Activated gamma-delta T cell (primary cell): ENCODE results near the gene RAP1GAP.

ENCODE experiments used
- DNase-seq: peaks from one replicate; lab custom pipeline; 2025; lab: John Stamatoyannopoulos, UW
- total RNA-seq, 2 donors: gene quantifications; one replicate each; lab custom pipeline; 2026; lab: John Stamatoyannopoulos, UW

Gene RAP1GAP
- 0.31 to 0.48 reads per million in 2 donors for total RNA-seq

DNA sequence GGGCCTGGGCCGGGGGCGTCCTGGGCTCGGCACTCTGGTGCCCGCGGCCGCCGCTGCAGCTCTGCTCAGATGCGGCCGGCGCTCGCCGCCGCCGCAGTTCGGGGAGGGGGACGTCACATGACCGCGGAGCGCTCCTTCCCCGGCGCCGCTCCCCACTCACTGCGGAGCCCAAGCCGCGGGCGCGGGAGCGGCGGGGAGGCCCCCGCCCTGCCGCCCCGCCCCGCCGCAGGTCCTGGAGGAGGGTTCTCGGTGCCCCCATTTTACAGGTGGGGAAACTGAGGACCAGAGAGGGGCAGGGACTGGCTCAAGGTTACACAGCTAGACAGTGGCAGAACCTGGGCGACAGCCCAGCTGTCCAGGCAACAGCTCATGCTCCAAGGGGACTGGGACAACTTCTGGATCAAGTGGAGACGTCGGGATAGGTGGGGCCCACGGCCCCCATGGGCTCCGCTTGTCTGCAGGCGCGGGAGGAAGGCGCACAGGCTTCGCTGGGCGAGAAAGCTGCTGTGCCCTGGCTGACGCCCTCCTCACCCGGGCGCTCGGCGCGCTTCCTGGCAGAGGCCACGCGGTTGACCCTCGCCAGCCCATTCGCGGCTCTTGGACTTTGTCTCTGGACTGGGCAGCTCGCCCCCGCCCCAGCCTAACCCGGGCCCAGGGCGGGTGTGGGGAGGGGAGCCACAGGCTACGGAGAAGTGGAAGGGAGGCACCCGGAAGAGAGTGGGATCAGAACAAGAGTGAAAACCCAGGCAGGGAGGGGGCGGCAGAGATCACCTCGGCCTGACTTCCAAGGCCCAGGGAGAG is at the start of gene RAP1GAP:
Gene RAP1GAP (minus strand): TSS at position 100 of the 801 bp plus-strand sequence. CDS start 49,325 bp downstream, outside the sequence.
- no peak for DNase-seq

DNA sequence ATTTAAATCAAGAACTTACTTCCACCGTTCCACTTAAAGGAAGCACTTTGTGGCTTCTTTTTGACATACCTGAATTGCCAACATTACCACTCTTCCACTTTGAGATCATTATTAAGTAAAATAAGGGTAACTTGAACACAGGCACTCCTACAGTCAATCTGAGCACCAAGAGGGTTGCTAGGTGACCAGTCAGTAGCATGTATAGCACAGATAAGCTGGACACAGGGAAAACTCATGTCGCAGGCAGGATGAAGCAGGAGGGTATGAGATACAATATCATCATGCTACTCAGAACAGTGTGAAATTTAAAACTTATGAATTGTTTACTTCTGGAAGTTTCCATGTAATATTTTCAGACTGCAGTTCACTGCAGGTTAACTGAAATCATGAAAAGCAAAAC is 47.0 kb upstream of the RAP1GAP start:
- no peak for DNase-seq

DNA sequence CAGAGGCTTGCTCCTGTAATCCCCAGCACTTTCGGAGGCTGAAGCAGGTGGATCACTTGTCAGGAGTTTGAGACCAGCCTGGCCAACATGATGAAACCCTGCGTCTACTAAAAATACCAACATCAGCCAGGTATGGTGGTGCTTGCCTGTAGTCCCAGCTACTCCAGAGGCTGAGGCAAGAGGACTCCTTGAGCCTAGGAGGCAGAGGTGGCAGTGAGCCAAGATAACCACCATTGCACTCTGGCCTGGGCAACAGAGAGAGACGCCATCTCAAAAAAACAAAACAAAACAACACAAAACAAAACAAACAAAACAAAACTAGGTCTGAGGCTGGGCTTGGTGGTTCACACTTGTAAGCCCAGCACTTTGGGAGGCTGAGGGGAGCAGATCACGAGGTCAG is 38.7 kb upstream of the RAP1GAP start:
- DNase-seq = no peak

DNA sequence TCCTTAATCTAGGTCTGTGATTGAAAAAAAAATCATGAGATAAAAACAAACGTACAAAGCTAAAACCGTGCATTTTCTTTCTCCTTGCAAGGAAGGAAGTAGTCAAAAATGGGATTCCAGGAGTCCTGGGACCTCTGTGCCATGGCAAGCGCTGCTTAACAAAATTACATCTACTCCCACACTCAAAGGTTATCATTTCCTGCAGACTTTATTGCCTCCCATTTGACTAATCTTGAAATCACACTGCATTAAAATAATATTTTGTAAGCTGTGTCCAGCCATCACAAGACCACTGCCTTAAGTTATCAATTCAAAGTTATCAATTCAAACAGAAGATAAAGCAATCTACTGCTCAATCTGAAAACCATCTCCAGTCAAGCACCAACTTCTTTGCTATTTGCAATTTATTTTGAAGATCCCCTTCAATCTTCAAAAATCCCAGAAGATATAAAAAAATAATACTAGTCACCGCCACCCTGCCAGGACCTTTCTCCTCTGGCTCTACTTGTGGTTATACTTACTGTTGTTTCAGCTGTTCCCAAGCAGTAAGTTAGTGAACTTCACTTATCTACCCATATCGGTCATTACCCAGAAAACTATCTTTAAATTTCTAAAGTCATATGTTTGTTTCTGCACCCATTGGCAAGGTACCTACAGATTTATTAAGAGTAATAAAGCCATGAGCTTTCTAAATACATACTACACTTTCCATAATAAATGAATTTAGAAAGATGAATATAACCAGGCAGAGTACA is 38.1 kb upstream of the RAP1GAP start:
- no peak for DNase-seq

DNA sequence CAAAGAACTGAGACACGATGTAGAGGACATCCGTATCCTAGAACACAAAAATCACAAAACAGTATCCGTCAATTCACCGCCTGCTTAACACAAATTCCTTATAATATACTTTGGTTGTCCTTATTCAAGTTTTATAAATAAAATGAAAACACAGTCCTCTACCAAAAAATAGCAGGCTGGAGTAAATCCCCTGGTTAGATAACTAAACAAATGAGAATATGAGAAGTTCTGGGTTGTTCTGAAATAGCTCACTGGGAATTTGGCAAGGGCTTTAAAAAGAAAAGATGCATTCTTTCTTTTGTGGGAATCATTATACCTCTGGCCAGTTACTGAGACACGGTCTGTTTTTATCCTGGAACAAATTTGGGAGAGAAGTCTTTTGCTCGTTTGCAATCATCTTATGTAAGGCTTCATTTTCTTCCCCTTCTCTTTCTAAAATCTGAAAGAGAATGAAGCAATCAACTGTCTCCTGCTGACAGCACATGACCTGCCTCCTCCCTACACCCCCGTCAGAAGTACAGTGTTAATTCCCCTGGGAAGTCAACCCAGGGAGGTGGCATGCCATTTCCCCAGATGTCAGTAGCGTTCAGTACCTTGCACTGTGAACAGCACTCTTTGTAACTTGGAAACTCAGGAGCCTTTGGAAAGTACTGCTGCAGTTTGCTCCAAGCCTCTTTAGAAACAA is 37.1 kb upstream of the RAP1GAP start:
- no peak for DNase-seq

DNA sequence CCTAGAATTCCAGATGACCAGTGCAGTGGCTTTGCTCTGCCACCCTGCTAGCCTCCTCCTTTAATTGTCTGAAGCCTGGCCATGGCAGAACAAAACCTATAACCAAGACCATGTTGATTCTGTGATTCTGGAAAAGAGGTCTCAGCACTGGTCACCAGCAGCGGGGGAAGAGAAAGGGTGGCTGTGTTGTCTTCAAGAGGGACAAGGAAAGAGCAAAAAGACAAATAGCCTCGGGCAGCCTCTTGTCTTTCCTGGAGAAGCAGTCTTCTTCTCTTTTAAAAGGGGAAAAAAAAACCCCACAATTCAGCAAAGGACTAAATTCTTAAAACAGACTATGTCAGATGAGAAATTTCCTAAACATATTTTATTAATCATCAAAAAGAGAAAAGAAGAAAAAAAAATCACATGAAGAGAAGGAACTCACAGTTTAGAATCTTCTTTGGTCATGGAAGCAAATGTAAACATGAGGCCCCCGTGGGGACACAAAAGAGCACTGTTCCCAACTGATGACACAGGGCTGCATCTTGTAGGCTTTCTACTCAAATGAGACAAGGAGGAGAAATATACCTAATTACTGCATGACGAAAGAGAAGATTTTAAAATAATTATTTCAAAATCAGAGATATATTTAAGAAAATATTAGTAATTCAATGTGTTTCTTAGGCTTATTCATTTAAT is 36.3 kb upstream of the RAP1GAP start:
- DNase-seq = no peak

DNA sequence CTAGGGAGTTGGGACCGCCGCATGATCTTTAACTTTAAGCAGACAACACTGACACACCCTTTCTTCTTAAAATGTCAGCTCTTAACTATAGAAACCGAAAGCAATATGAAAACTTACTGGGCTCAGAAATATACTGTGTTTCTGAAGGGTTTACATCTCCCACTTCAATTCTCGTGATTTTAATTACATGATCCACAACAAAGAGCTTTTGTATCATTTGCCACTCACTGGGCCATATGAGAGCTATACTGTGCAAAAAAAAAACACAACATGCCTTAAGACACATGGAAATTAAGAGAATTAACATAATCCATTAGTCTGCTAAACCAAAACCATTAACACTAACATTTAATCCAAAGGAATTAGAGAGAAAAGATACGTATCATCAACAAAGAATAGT is 35.0 kb upstream of the RAP1GAP start:
- no peak for DNase-seq

DNA sequence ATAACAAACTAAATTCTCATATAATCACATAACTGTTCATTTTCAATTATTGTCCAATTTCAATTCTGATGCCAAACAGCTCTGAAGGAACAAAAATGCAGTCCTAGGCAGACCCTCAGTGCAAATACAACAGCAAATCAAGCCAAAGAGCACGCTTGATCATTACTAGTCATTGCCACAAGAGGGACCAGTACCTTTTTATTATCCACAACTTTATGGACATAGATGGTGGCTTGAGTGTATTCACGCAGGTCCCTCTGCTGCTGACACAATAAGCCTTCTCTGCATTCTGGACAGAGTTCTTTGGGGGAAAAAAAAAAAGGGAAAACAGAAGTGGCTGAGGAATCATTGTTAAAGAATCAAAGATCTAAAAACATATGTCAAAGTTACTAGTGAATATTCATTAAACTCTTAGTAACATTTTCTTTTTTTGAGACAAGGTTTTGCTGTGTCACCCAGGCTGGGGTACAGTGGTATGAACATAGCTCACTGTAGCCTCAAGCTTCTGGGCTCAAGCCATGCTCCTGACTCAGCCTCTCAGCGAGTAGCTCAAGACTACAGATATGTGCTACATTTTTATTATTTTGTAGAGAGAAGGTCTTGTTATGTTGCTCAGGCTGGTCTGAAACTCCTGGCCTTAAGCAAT is 34.3 kb upstream of the RAP1GAP start:
- DNase-seq = no peak

DNA sequence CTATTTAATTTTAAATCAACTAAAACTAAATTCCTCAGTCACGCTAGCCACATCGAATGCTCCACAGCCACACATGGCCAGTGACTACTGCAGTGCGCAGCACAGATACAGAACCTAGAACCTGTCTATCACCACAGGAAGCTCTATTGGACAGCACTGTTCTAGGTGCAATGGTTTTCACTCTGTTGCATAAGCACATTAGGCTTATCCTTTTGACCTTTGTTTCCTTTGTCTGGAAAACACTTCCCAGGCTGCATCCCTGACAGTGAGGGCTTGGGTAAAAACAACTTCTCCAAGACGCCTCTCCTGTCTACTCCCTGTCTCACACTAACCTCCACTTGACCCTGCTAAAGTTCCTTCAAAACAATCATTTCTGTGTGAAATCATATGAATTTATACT is 33.6 kb upstream of the RAP1GAP start:
- DNase-seq = no peak

DNA sequence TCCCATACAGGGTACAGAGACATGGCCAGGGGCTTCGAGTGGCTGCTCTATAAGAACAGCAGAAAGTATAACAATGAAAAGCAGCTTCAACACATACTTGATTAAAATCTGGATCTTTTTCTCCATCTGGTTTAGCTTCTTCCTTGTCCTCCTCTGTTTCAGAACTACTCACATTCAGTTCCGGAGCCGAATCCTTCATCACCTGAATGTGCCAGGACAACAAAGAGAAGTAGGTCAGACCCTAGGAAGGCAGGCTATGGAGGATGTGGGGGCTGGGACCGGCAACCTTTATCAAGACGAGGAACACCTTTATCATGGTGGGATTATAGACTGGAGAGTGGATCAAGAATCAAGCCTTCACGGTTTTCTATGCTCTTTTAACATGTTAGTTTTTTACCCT is 32.2 kb upstream of the RAP1GAP start:
- no peak for DNase-seq

DNA sequence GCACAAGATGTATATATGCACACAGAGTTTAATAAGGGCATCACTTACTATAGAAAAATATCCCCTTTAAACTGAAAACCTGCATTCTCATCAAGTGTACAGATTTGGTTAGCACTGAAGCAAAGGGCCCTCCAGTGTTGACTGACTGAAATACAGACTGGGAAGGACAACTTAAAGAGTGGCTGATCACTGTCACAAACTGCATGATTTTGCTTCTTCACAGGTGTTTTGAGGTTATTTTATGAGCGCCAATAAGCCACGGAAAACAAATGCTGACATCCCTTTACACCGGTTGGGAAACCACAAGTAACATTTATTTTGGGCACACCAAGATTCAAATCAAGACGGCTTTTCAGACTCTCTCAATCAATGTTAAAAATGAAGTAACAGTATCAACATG is 30.9 kb upstream of the RAP1GAP start:
- no peak for DNase-seq

DNA sequence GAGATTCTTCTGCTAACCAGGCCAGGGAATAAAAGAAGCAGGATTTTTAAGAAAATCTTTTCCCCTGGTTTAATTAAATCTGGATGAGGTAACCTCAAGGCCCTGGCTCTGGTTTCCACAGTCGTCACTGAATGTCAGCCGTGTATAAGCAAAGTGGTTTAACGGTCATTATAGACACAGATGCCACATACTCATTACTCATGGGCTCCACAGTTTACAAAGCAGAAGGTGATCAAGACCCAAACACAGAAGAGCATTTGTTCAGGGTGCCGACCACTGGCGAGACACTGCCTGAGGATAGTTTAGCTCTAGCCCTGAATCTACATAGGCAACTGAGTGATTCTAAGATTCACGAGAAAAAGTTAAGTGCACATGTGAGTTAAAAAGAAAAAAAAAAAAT is 27.8 kb upstream of the RAP1GAP start:
- DNase-seq = no peak

DNA sequence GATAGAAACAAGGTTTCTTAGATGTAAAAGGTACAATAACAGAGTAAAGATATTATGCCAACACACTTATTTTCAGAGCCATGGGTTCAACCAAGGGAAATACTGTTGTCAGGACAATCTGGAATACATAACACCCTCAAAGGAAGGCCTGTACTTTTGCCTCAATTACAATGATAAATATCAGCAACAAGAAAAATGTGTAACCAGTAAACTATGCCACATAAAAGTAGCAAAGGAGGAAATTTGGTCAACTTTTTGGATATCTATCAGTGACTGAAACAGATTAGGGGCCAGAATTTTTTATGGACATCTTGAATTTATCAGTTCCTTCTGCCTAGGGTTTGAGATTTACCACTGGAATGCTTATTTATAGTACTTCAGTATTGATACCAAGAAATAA is 24.6 kb upstream of the RAP1GAP start:
- DNase-seq = no peak

DNA sequence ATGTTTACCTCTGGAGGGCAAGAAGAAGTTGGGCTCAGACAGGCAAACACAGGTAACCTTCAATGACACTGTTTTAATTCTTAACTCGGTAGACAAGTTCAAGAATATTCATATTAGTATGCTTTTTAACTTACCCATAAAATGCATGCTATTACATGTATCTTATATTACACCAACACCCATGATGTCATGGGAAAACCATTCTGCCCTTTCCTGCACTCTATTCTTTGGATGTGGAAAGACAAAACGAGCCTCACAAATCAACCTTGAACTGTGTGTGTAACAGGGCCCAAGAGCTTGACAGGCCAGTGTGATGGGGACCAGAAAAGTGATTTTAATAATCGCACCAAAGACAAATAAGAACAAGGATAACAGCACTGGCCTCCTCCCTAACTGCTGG is 22.6 kb upstream of the RAP1GAP start:
- DNase-seq = no peak

DNA sequence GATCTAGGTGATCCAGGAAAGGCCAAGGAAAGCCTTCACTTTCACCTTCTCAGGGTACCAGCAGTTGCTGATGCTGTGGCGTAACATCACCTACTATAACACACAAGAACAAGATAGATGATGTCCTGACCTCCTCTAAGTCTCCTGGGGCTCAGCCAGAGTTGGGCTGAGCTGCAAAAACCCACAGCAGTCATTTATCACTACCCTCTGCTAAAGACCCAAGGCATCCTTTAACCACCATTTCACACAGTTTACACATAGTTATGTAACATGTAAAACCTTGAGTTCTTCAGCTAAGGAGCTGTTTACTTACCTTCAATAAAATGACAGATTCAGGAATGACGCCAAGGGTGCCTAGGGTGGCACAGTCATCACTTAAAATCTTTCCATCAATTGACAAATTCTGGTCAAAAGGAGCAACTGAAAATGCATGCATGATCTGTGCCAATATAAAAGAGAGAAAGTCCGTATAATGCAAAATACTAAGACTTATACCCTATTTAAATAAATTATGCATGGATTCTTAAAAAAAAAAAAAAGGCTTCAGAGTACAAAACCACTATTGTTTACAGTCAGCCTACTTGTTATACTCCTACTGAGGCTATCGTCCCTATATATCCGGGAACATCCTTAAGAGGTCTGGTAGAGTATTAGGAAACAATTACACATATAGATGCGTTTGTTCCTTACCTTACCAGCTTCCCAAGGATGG is 20.7 kb upstream of the RAP1GAP start:
- no peak for DNase-seq

DNA sequence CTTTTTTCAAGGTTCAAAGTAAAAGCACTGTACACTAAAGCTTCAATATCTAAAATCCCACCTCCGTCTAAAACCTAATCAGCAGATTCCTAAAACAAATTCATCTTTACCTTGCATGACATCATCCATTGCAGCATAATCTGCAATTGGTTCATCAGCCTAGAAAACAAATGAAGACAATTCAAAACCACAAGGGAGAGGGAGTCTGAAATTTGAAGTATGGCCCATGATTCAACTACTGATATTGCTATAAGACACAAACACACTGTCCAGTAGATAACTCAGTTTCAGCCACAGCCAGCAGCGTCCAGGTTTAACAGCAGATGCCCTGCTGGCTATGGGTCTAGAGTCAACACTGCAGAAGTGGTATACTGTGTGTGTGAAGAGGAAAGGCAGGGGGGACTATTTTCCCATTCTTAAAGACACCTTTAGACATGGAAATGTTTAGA is 17.9 kb upstream of the RAP1GAP start:
- DNase-seq = no peak

DNA sequence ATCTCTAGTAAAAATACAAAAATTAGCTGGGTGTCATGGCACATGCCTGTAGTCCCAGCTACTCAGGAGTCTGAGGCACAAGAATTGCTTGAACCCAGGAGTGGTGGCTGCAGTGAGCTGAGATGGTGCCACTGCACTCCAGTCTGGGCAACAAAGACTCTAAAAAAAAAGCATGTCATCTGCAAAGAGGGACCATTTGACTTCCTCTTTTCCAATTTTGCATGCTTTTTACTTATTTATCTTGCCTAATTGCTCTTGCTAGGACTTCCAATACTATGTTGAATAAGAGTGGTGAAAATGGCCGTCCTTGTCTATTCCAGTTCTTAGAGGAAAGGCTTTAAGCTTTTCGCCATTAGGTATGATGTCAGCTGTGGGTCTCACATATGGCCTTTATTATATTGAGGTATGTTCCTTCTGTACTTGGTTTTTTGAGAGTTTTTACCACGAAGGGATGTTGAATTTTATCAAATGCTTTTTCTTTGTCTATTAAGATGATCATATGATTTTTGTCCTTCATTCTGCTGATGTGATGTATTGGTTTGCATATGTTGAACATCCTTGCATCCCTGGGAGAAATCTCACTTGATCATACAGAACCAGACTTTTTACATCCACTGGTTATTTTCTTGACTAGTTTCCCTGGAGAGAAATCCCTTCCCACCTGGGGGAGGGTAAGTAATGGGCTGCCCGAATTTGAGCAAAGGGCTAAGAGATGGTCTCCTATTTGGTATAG is 17.0 kb upstream of the RAP1GAP start:
- no peak for DNase-seq

DNA sequence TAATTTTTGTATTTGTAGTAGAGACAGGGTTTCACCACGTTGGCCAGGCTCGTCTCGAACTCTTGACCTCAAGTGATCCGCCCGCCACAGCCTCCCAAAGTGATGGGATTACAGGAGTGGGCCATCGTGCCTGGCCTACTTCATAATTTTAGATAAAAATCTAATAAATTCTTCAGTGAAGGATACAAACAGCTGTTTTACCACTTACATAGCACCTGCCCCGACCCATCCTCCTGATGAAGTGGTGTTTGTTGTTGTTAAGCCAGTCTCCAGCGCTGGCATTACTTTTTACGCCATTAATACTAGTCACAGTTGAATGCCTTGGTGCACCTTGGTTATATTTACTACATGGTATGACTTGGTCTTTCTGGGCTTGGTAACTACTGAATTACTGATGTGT is 12.3 kb upstream of the RAP1GAP start:
- no peak for DNase-seq

DNA sequence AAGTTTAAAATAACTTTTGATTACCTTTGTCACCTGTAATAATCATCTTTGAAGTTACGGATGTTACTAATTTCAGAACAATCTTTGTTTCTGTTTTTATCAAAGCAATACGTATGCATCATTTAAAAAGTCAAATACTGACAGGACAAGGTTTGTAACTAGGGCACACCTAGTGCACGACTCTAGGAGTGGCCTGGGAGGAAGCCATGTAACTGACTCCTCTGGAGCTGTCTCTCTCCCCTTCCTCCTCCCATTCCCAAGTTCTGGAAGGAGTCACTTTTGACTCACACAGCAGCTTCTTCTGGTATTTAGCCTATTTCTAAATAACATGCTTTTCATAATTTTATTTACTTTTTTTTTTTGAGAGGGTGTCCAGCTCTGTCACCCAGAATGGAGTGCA is 11.8 kb upstream of the RAP1GAP start:
- no peak for DNase-seq

DNA sequence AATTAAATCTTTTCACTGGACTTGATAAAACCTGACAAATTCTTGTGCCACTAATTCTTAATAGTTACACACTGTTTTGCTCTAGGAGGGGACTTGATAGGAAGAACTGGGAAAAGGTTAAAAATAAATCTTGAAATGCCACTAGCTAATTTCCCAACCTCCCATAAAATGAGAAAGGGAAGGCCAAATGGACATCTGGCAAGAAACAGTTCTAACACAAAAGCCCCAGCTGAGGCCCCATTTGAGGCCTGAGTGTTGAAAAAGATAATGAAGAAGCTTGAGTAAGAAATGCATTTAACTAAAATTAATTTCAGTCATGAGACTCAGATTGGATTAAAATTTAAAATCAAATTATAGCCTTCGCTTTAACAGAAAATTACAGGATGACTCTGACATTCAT is 11.2 kb upstream of the RAP1GAP start:
- DNase-seq = no peak
